NCI-H69 (cell line): ENCODE measurements around the gene SORCS2.
"Not testable (repeated sequence)": the region's sequence is repeated elsewhere in the genome, so short reads cannot be mapped to it uniquely, and the experiment has no call there.

ENCODE experiments used
- DNase-seq: peaks from one replicate; lab custom pipeline; 2025; lab: John Stamatoyannopoulos, UW

The SORCS2 gene

GRCh38 chr4:7450775-7451433 is 258.6 kb downstream of the SORCS2 start:
- DNase-seq: no peak

GRCh38 chr4:7451434-7451789 is 259.1 kb downstream of the SORCS2 start:
- DNase-seq: no peak

GRCh38 chr4:7451800-7452199 is 259.5 kb downstream of the SORCS2 start:
- DNase-seq: no peak

DNA sequence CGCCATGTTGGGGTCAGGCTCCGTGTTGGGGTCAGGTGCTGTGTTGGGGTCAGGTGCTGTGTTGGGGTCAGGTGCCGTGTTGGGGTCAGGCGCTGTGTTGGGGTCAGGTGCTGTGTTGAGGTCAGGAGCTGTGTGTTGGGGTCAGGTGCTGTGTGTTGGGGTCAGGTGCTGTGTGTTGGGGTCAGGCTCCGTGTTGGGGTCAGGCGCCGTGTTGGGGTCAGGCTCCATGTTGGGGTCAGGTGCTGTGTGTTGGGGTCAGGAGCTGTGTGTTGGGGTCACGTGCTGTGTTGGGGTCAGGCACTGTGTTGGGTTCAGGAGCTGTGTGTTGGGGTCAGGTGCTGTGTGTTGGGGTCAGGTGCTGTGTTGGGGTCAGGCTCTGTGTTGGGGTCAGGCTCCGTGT is 260.5 kb downstream of the SORCS2 start:
- DNase-seq: not testable (repeated sequence)

- DNase-seq: peak; percentile 9
These were observed 265.1 kb downstream of the SORCS2 start for GRCh38 chr4:7457201-7458065.

GRCh38 chr4:7458066-7458425 is 265.7 kb downstream of the SORCS2 start:
- DNase-seq: no peak

DNA sequence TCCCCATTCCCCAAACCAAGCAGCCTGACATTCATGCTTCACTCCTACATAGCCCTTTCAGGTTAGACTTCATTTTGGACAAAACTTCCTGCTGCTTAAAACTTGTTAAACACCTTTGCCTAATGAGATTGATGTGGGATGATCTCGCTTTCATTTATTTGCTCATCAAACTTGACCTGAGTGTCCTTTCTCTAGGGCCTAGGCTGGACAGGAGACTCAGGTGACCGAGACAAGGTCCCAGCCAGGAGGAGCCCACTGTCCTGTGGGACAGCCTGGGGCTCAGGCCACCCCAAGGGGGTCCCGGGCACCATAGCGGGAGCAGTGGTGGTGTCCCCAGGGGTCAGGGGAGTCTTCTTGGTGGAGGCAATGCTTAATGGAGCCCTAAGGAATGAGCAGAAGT is 266.1 kb downstream of the SORCS2 start:
- no peak for DNase-seq

GRCh38 chr4:7459471-7459870 is 267.1 kb downstream of the SORCS2 start:
- no peak for DNase-seq

DNA sequence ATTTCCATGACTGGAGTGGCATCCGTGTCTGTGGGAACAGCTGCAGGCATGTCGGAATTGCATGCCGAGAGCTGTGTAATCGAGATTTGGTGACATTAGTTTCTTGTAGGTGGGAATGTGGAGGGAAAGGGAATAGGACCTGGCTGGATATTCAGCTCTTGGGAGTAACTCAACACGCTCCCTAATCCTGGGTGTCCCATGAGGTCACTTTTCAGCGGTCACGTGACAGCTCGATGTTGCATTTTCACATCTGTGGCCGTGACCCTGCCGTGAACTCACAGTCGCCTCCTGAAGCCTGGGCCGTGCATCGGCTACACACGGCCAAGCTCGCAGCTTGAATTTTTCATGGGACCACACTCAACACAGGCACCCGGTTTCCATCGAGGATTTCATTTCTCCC is 268.2 kb downstream of the SORCS2 start:
- no peak for DNase-seq

DNA sequence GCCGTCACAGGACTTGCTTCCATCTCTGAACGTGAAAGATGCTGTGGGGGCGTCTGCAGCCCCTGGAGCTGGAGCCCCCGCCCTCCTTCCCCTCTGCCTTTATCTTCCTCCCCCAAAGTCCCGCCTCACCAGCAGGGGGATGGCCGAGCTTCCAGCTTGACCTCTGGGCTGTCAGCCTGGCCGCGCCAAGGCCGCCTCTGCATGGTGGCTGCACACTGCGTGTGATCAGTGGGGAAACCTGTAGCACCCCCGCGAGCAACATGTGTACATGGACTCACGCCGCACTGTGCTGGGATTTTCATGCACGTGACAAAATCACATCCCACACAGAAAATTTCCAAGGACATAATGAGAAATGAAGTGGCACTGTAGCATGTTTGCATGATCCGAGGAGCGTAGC is 268.9 kb downstream of the SORCS2 start:
- DNase-seq: no peak

DNA sequence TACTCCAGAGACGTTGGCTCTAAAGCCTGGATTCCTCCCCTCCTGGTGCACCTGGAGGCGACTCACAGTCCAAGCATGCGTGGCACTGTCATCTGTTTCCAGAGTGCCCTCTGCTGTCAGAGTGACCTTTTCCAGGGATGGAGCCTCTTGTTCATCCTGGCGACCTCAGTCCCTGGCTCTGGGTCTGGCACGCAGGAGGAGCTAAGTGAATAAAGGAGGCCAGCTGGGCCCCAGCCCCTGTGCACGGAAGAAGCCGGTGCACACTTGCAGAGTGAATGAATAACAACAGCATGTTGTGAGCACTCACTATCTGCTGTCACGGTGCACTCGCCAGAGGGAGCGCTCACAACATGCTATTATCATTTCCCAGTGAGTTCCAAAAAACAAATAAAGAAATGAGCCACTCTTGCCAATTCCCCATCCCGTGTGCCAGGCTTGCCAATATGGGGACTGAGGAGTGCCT is 270.2 kb downstream of the SORCS2 start:
- peak; percentile 66 for DNase-seq

DNA sequence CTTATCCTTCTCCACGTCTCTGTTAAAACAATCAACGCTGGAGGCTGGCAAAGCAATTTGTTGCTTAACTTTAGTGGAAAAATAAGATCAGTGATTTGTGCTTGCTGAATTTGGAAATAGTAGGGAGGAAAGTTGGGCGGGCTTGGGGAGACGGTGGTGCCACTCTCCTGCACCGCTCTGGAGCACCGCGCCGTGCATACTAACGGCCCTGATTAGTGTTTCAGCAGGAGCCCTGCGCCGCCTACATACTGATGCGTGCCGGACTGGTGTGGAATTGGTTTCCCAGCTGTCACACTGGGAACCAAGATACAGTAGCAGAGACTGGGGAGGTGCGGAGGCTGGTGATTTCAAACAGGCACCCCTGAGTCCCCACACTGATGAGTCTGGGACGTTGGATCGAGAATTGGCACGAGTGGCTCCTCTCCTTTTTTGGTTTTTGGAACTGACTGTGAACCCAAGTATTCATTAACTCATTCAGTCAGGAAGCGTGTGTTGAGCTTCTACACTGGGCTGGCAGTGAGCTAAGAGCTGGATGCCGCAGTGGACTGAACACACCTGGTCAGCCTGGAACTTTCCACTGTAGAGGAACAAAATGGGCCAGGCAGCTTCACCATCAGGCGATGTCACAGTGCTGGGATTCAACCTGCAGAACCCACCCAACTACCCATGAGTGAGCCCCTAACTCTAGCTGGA is 271.4 kb downstream of the SORCS2 start:
- no peak for DNase-seq

DNA sequence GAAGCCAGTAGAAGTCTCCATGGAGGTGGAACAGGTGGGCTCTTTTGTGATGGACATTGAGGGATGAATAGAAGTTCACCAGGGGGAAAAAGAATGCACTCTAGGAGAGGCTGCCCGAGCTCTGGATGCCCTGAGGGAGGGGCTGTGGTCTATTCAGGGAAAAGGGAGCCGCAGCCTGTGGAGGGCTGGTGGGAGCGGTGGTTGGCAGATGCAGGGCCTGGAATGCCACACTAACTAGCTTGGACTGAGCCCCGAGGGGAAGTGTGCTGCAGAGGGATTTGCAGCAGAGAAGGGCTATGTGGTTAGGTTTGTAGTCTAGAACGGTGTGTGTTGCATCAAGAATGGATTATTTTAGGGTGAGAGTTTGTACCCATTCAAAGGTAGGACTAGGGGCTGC is 271.9 kb downstream of the SORCS2 start:
- DNase-seq: no peak

- no peak for DNase-seq
These were observed 272.7 kb downstream of the SORCS2 start for GRCh38 chr4:7465017-7465416.

GRCh38 chr4:7466215-7466614 is 273.9 kb downstream of the SORCS2 start:
- no peak for DNase-seq

DNA sequence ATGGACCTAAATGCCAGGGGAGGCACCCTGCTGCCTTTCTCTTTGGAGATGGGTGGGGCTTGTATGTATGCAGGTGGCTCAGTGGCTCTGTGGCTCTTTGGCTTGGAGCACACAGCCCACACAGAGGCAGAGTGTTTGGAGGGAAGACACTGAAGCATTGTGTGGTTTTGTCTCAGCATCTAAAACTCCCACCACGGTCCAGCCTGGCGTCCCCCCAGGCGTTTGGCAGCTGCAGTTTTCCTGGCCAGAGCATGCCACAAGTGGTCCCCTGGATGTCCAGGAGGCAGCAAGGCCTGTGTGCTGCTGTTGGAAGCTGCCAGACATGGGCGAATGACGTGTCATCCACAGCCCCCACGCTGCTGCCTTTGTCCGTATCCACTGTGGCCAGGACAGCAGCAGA is 274.6 kb downstream of the SORCS2 start:
- no peak for DNase-seq

- DNase-seq: no peak
These were observed 275.1 kb downstream of the SORCS2 start for GRCh38 chr4:7467471-7467870.

- DNase-seq: no peak
These were observed 276.7 kb downstream of the SORCS2 start for GRCh38 chr4:7469023-7469422.

DNA sequence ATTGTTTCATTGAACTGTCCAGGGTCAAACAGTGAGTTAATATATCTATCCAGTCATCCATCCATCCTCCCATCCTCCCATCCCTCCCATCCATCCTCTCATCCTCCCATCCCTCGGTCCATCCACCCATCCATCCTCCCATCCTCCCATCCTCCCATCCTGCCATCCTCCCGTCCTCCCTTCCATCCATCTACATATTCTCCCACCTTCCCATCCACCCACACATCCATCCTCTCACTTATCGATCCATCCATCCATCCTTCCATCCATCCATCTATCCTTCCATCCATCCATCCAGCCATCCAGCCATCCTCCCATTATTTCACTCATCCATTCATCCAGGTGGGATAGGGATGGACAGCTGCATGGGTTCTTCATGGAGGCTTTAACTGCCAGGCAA is 277.8 kb downstream of the SORCS2 start:
- no peak for DNase-seq

DNA sequence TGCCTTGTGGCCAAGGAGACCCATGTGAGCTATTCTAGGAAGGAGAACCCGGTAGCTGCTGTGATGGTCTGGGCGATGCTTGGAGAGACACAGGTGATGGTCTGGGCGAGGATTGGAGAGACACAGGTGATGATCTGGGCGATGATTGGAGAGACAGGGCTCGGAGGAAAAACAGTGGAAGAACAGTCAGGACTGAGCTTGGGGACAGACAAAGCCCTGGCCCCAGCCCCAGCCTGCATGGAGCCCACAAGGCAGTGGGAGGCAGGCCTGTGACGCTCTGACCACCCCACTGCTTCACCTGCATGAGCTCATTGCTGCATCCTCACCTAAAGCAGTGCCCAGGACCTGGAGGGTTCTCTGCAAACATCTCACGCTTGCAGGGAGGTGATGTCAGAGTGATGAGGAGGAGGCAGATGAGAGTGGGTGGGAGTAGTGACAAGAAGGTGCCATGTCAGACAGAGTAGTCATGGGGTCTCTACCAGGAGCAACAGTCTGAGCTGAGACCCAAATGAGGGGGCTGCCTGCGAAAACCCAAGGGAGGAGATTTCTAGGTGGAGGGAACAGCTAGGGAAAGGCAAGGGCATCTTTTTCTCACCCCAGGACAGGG is 278.3 kb downstream of the SORCS2 start:
- DNase-seq: no peak

GRCh38 chr4:7472442-7473013 is 280.2 kb downstream of the SORCS2 start:
- DNase-seq: peak; percentile 12

DNA sequence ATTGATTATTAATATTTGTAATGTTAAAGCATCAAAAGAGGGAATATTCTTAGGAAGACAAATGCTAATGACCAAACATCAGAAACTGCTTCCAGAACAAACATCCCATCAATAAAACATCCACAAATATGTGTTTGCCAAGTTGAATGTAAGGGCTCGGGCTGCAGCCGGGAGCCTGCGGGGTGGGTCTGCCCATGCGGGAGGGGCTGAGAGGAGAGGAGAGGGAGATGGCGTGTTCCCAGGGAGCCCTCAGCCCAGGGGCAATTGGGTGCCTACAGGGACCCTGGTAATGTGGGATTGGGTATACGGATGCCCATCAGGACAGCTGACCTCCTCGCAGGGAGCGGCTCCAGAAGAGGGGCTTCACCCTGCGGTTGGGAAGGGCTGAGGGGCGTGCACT is 280.7 kb downstream of the SORCS2 start:
- DNase-seq: no peak
